Activated naive CD4-positive, alpha-beta T cell treated with Interleukin-2 at 50 U/mL for 16 hours (primary cell): ENCODE results near the gene RPL36.
A peak's percentile ranks its signal among the peaks of the same experiment; 100 is the strongest.
"Not testable (repeated sequence)": the region's sequence is repeated elsewhere in the genome, so short reads cannot be mapped to it uniquely, and the experiment has no call there.

Experiments
- DNase-seq: peaks from one replicate; pipeline ENCODE4 v3.0.0-alpha.2; 2020

RPL36 gene

GRCh38 chr19:5676105-5676771, 13.9 kb upstream of the RPL36 start:
- DNase-seq, result no peak

GRCh38 chr19:5676772-5677105, 13.4 kb upstream of the RPL36 start:
- DNase-seq, result no peak

GRCh38 chr19:5677136-5677535, 13.0 kb upstream of the RPL36 start:
- DNase-seq, result no peak

GRCh38 chr19:5677580-5677979, 12.5 kb upstream of the RPL36 start:
- DNase-seq, result no peak

- DNase-seq, result no peak
Observed at GRCh38 chr19:5678071-5678718, 11.9 kb upstream of the RPL36 start.

GRCh38 chr19:5679289-5680083, 10.6 kb upstream of the RPL36 start:
- no peak for DNase-seq

- no peak for DNase-seq
Observed at GRCh38 chr19:5680084-5680436, 10.0 kb upstream of the RPL36 start.

GRCh38 chr19:5680437-5681368, 9.4 kb upstream of the RPL36 start, which contains the start of the genes HSD11B1L and MICOS13:
HSD11B1L (plus strand) TSS chr19:5681027; CDS start chr19:5684833, 3,806 bp downstream.
MICOS13 (minus strand) TSS chr19:5680516; CDS start chr19:5680486, 30 bp downstream.
- peak; percentile 98 for DNase-seq

- DNase-seq, result no peak
Observed at GRCh38 chr19:5681391-5682106, 8.5 kb upstream of the RPL36 start.

- DNase-seq, result no peak
Observed at GRCh38 chr19:5682107-5682482, 8.0 kb upstream of the RPL36 start.

GRCh38 chr19:5683177-5683886, 6.8 kb upstream of the RPL36 start:
- no peak for DNase-seq

- no peak for DNase-seq
Observed at GRCh38 chr19:5684694-5685430, 5.2 kb upstream of the RPL36 start.

GRCh38 chr19:5686326-5686646, 3.8 kb upstream of the RPL36 start:
- no peak for DNase-seq

- peak; percentile 97 for DNase-seq
Observed at GRCh38 chr19:5686647-5687359, 3.3 kb upstream of the RPL36 start.

- DNase-seq, result no peak
Observed at GRCh38 chr19:5687360-5688198, 2.5 kb upstream of the RPL36 start.

GRCh38 chr19:5688262-5688881, 1.7 kb upstream of the RPL36 start:
- not testable (repeated sequence) for DNase-seq

GRCh38 chr19:5690955-5691821, 1.1 kb downstream of the RPL36 start:
- peak; percentile 77 for DNase-seq
